ENCODE measurements around the gene TOR4A.
"Not testable (repeated sequence)": the region's sequence is repeated elsewhere in the genome, so short reads cannot be mapped to it uniquely, and the experiment has no call there.

The TOR4A gene

GRCh38 chr9:137320555-137321384, 43.2 kb downstream of the TOR4A start:
- DNase-seq: no peak

- no peak for DNase-seq
These were observed 44.3 kb downstream of the TOR4A start for GRCh38 chr9:137321726-137322361.

GRCh38 chr9:137323531-137324331, 46.2 kb downstream of the TOR4A start:
- no peak for DNase-seq

- DNase-seq: no peak
These were observed 47.6 kb downstream of the TOR4A start for GRCh38 chr9:137325124-137325523.

- no peak for DNase-seq
These were observed 48.3 kb downstream of the TOR4A start for GRCh38 chr9:137325799-137326198.

- no peak for DNase-seq
These were observed 49.0 kb downstream of the TOR4A start for GRCh38 chr9:137326445-137327065.

GRCh38 chr9:137327641-137328550, 50.4 kb downstream of the TOR4A start:
- not testable (repeated sequence) for DNase-seq

GRCh38 chr9:137329590-137329989, 52.1 kb downstream of the TOR4A start:
- not testable (repeated sequence) for DNase-seq

GRCh38 chr9:137330689-137331088, 53.2 kb downstream of the TOR4A start:
- DNase-seq: no peak

- DNase-seq: no peak
These were observed 54.4 kb downstream of the TOR4A start for GRCh38 chr9:137331929-137332328.

Measured in NCI-H2029 (cell line).